ENCODE measurements around the gene TSPOAP1. TPM values are rescaled to one million over a fixed set of nuclear protein-coding genes. Genes with fewer than 3 reads are reported as not detected.
A peak's percentile ranks its signal among the peaks of the same experiment; 100 is the strongest.

The TSPOAP1 gene
- total RNA-seq, 1 donor from 2014 or later, result 39.7 TPM

DNA sequence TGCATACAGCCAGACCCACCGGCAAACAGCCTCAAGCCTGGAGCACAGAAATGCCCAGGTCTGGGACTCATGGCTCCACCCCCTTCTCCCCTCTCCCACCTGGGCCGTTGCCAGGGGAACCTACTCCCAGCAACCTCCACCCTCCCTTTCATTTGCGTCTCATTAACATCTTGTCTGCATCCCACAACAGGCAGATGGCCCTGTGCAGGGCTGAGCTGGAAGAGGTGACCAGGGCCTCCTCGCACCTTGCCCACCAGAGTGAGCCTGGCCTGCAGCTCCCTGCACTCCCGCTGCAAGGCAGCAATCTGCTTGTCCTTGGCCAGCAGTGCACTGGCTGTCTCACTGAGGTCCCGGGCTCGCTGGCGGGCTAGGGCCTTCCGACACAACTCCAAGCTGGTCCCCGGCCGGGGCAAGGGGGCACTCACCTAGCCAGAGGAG is 3.3 kb downstream of the TSPOAP1 start:
- TF ChIP-seq CTCF (IDR thresholded peaks at IDR 0.05; ENCODE audit: partially characterized antibody, unreplicated experiment), result no peak
- Mint-ChIP-seq H3K27ac (ENCODE audit: unreplicated experiment) (peak overlapping the region; percentile 64), H3K4me1 (ENCODE audit: low read depth, unreplicated experiment) (peaks cover 40% of the 10 kb centered on the region), H3K27me3 (ENCODE audit: unreplicated experiment) (peaks cover 25% of the 10 kb centered on the region), H3K9me3 (ENCODE audit: unreplicated experiment) (peaks cover 16% of the 10 kb centered on the region), H3K4me3 (ENCODE audit: unreplicated experiment) (peak overlapping the region; percentile 82), H3K36me3 (ENCODE audit: unreplicated experiment) (peaks cover 8% of the 10 kb centered on the region)
- DNase-seq, result peak; percentile 59

DNA sequence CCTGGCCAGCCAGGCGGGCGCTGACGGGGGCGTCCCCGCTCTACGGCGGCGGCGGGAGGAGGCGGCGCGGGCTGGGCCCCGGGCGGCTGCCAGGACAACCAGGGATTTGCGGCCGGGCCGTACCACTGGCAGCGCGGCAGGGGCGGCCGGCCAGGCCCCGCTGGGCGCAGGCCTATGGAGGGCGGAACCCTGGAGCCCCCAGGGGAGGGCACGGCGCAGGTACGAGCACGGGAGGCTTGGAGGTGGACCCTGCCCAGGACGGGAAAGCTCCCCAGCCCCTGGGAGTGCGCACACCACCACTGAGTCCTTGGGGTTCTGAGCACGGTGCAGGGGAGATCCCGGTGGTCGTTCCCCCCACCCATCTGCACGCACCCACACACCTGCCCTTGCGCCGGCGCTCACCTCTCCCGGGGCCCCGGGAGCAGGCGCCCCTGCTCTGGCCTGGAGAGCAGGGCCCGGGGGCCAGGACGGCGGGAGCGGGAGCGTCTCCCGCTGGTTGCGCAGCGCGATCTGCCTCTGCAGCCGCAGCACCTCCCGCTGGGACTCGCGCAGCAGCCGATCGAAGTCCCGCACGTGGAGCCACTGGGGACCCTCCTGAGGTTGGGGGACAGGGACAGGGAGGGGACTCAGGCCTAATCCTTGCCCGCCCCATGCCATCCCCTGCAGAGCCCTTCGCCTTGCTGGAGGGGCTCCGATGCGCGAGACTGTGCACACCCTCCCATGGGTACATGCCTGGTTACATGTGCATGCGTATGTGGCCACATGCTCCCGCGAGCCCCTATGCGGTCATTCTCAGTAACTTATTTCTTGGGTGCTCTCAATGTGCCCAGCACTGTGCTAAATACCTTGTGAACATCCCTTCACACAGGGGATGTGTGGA is 3.9 kb downstream of the TSPOAP1 start:
- peaks cover 14% of the 10 kb centered on the region for H3K9me3 Mint-ChIP-seq (ENCODE audit: unreplicated experiment)
- H3K4me1 Mint-ChIP-seq (ENCODE audit: low read depth, unreplicated experiment), result peaks cover 35% of the 10 kb centered on the region
- peaks cover 25% of the 10 kb centered on the region for H3K27me3 Mint-ChIP-seq (ENCODE audit: unreplicated experiment)
- TF ChIP-seq CTCF (IDR thresholded peaks at IDR 0.05; ENCODE audit: partially characterized antibody, unreplicated experiment), result no peak
- H3K27ac Mint-ChIP-seq (ENCODE audit: unreplicated experiment), result peak overlapping the region; percentile 64
- H3K4me3 Mint-ChIP-seq (ENCODE audit: unreplicated experiment), result peak overlapping the region; percentile 82
- DNase-seq, result peak; percentile 67
- H3K36me3 Mint-ChIP-seq (ENCODE audit: unreplicated experiment), result peaks cover 8% of the 10 kb centered on the region

DNA sequence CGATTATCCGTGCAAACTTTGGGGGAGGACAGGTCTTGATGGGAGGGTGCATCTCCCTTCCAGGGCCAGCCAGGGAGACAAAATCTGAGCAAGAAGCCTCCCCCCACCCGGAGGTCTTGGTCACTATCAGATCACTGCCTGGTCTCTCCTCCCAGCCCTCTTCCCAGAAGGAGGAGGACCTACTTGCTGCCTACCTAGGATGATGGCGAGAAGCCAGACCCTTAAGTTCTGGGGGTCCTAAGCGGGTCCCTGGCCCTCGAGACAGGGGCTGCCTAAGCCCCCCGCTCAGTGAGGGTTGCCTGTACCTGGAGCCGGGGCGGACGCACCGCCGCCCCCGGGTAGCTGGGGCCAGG is 4.6 kb downstream of the TSPOAP1 start:
- Mint-ChIP-seq H3K27me3 (ENCODE audit: unreplicated experiment) (peaks cover 25% of the 10 kb centered on the region), H3K4me1 (ENCODE audit: low read depth, unreplicated experiment) (peaks cover 30% of the 10 kb centered on the region), H3K27ac (ENCODE audit: unreplicated experiment) (no peak overlapping the region), H3K36me3 (ENCODE audit: unreplicated experiment) (peaks cover 8% of the 10 kb centered on the region), H3K4me3 (ENCODE audit: unreplicated experiment) (peak overlapping the region; percentile 67), H3K9me3 (ENCODE audit: unreplicated experiment) (peaks cover 14% of the 10 kb centered on the region)
- no peak for DNase-seq
- no peak for TF ChIP-seq CTCF (IDR thresholded peaks at IDR 0.05; ENCODE audit: partially characterized antibody, unreplicated experiment)

GRCh38 chr17:58323366-58324055 is 5.1 kb downstream of the TSPOAP1 start:
- Mint-ChIP-seq H3K4me3 (ENCODE audit: unreplicated experiment) (peak overlapping the region; percentile 67), H3K27me3 (ENCODE audit: unreplicated experiment) (peaks cover 25% of the 10 kb centered on the region), H3K4me1 (ENCODE audit: low read depth, unreplicated experiment) (peaks cover 27% of the 10 kb centered on the region), H3K9me3 (ENCODE audit: unreplicated experiment) (peaks cover 14% of the 10 kb centered on the region), H3K36me3 (ENCODE audit: unreplicated experiment) (peaks cover 8% of the 10 kb centered on the region), H3K27ac (ENCODE audit: unreplicated experiment) (no peak overlapping the region)
- no peak for TF ChIP-seq CTCF (IDR thresholded peaks at IDR 0.05; ENCODE audit: partially characterized antibody, unreplicated experiment)
- peak; percentile 16 for DNase-seq

Data from glutamatergic neuron (in vitro differentiated cells).